ENCODE measurements around the gene ELK4.

DNA sequence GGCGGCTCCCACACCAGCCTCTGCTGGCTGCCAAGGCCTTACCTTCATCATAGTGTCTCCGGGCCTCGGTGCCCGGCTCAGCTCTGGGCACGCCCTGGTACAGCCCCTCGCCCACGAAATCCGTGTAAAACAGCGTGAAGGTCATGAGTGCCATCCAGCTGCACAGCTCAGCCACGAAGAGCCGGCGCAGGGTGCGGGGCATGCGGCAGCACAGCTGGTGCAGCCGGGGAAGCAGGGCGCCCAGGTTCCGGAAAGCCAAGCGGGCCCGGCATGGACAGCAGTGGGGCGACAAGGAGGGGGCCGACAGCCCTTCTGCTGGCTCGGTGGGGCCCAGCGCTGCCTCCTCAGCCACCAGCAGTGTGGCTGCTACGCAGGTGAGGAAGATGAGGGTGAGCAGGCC lies 31.0 kb upstream of the ELK4 start:
- no peak for TF ChIP-seq REST (IDR thresholded peaks at IDR 0.05; ENCODE audit: insufficient read depth in 1 of 2, low read depth in 2 of 2, low read length in 2 of 2)
- TF ChIP-seq POLR2AphosphoS5 (IDR thresholded peaks at IDR 0.05; ENCODE audit: low read depth, low read length) = no peak
- TF ChIP-seq TAF1 (IDR thresholded peaks at IDR 0.05; ENCODE audit: borderline replicate concordance, insufficient read depth, low read length) = no peak
